Germinal center (tissue), 1 donor: Measurements from ENCODE around the gene TICAM2.

Experiments
- DNase-seq: peaks from one replicate; pipeline ENCODE4 v3.0.0; 2012; ENCODE audit warnings: mixed read lengths, low spot score

The TICAM2 gene

DNA sequence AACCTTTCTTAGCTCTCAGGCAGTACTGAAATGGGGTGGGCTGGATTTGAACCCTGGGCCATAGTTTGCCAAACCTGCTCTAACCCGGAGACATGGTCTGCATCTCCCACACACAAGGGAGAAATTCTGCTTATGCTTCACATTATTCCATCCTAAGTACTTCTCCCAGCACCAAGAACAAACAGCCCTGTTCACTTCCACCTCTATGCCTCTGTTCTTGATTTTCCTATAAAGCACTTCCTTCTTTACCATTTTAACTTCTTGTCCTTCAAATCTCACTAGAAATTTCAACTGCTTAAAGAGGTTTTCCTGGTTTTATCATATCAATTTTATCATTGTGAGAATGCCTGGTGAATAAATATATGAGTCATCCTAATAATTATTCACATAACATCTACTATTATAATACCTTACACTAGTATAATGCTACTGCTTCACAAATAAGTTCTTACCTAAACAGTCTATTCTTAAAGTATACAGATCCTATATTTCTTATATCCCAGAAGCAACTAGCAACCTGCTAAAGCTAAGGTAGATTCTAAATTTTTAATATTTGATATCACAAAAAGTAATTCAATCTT, 70.4 kb downstream of the TICAM2 start:
- DNase-seq = no peak

DNA sequence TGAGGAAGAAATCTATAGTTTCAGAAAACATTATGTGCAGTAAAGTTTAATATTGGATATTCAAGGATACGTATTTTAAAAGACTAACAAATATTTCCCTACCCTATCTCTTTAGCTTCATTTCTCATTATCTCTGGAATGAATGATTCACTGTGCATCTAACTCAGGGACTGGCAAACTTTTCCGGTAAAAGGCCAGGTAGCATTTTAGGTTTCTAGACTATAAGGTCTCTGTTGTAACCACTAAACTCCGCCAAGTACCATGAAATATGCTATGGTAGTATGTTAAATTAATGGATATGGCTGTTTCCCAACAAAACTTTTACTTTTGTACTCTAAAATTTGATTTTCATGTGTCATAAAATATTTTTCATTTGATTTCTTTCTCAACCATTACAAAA, 70.9 kb downstream of the TICAM2 start:
- no peak for DNase-seq

- no peak for DNase-seq
Measured at GRCh38 chr5:115530426-115530825, 71.9 kb downstream of the TICAM2 start.
